Rectal smooth muscle tissue (tissue), 1 donor: ENCODE data around the gene SMIM24.
"Not testable (repeated sequence)": the region's sequence is repeated elsewhere in the genome, so short reads cannot be mapped to it uniquely, and the experiment has no call there.

ENCODE experiments used
- H3K27ac ChIP-seq: one replicate; pipeline ENCODE4 v1.7.0; 2013; ENCODE audit warnings: low read depth, low read length, inconsistent platforms
- H3K27me3 ChIP-seq: one replicate; pipeline ENCODE4 v1.7.0; 2013; ENCODE audit warnings: low read length; ENCODE audit not compliant: control insufficient read depth, insufficient read depth
- H3K36me3 ChIP-seq: one replicate; pipeline ENCODE4 v1.7.0; 2013; ENCODE audit warnings: low read length; ENCODE audit not compliant: control insufficient read depth, insufficient read depth
- H3K4me1 ChIP-seq: one replicate; pipeline ENCODE4 v1.7.0; 2013; ENCODE audit warnings: low read length; ENCODE audit not compliant: control insufficient read depth, insufficient read depth
- H3K4me3 ChIP-seq: one replicate; pipeline ENCODE4 v1.7.0; 2013; ENCODE audit warnings: low read length
- H3K9ac ChIP-seq: one replicate; pipeline ENCODE4 v1.7.0; 2013; ENCODE audit warnings: low read length

The SMIM24 gene

DNA sequence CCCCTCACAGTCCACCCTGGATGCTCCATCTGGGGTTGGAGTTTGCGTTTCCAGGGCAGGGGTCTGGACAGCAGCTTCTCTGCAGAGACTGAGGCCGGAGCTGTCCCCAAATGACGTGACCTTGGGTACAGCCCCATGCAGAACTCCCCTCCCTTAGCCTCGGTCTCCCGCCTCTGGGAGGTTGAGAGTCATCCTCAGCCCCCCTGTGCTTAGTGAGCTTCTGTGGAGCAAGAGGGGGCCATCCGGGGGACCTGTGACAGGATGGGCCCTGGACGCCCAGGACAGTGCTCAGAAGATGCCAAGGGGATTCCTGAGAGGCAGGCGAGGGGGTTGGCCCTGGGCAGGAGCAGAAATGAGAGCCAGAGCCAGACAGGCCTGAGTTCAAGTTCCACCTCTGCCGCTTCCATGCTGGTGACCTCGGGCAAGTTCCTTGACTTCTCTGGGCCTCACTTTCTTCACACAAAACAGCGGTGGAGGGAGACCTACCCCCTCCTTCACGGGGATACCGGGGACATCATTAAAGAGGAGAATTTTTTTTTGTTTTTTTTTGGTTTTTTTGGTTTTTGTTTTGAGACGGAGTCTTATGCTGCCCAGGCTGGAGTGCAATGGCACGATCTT, 20.3 kb downstream of the SMIM24 start:
- H3K9ac ChIP-seq, result no peak overlapping the region
- peak overlapping the region; percentile 70 for H3K27ac ChIP-seq
- no peaks in the 10 kb centered on the region for H3K27me3 ChIP-seq
- H3K4me3 ChIP-seq, result no peak overlapping the region
- H3K36me3 ChIP-seq, result peaks cover 3% of the 10 kb centered on the region
- H3K4me1 ChIP-seq, result peaks cover 41% of the 10 kb centered on the region

DNA sequence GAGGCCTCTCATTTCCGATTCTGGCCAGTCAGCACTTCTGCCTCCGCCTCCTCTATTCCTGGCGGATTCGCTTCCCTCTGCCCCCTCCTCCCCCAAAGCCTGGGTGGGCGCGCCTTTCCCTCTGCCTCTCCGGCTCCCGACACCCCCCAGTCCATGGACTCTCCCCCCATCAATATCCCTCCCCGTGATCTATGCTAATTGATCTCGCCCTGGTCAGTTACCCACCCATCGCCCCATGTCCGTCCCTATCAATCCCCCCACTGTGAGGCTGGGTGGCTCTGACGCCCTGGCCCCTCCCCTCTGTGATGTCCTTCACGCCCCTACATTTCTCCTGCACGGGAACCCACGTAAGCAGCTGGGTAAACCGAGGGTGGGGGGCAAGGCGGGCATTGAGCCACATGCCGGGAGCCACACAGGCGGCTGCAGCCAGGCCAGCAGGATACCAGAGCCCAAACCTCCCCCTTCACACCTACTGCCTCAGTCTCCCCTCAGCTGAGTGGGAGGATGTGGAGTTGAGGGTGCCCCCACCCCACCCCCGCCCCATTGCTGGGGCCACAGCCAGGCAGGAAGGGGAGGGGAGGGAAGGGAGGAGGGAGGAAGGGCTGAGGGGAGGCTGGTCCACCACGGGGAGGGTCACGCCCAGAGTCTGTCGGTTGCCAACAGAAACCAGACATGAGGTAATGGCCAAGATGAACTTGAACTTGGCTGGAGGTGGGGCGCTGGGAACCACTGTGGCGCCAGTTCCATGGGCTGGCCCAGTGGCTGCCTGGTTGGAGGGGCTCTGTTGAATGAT, 21.0 kb downstream of the SMIM24 start:
- peak overlapping the region; percentile 70 for H3K27ac ChIP-seq
- H3K4me1 ChIP-seq, result peaks cover 41% of the 10 kb centered on the region
- H3K27me3 ChIP-seq, result no peaks in the 10 kb centered on the region
- peak overlapping the region; percentile 21 for H3K4me3 ChIP-seq
- no peak overlapping the region for H3K9ac ChIP-seq
- H3K36me3 ChIP-seq, result peaks cover 4% of the 10 kb centered on the region

DNA sequence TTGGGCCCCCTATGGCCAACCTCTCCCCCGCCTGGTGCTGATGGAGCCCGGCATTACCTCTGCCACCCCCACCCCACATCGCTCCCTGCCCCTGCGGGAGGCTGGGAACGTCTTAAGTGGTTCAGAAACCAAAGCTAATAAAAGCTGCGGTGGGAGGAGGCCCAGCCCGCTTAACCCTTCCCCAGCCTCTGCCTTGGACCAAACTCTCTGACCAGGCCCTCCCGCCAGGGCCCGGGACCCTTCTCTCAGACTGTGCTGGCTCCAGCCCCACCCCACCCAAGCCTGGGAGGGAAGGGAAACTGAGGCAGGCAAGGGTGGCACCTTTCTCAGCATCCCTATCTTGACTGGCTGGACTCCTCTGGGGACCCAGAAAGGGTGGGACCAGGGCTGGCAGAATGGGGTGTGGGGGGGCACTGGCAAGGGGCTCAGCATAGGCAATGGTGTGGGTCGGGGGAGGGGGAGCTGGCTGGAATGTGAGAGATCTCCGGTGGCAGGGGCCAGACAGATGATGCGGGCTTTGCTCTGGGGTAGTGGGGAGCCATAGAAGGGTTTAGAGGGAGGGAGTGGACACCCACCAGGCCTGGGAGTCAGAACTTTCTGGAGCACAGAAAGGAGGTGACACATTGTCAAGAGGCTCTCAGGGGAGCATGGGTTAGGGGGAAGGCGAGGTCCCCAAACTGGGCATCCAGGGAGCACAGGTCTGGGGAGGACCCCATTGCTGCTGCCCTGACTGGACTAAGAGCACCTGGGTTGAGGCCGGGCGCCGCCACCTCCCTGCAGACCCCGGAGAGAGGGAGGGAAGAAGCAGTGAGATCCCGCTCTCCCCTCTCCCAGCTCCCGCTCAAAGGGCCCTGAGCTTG, 21.9 kb downstream of the SMIM24 start:
- H3K4me1 ChIP-seq, result peaks cover 38% of the 10 kb centered on the region
- H3K9ac ChIP-seq, result no peak overlapping the region
- H3K27ac ChIP-seq, result peak overlapping the region; percentile 70
- H3K36me3 ChIP-seq, result peaks cover 10% of the 10 kb centered on the region
- H3K4me3 ChIP-seq, result peak overlapping the region; percentile 15
- no peaks in the 10 kb centered on the region for H3K27me3 ChIP-seq

DNA sequence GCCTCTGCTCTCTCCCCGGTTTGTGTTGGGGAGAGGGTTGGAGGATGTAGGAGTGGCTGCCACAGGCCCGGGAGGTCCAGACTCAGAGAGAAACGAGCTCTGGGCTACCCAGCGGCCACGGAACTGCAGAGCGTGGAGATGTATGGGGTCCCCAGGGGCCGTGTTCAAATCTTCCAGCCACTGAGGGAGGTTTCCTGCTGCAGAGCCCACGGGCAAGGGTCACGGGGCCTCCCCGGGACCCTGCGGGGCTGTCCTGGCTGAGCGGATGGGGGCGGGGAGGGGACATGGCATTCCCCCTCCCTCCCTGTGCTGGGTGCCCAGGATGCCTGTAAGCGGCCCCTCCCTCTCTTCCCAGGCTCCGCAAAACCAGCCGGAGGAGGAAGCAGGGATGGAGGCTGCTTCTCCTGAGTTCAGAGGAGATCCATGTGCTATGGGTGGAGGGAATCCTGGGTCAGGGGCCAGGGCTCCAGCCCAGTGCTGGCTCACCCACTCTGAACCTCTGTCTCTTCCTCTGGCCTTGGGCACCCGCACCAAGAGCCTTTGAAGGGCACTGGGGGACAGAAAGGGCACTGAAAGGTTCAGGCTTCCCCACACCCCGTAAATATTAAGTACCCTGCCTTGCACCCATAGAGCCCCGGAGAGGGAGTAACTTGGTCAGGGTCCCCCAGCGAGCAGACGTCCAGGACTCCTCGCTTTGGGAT, 22.6 kb downstream of the SMIM24 start:
- H3K36me3 ChIP-seq, result peaks cover 12% of the 10 kb centered on the region
- no peak overlapping the region for H3K9ac ChIP-seq
- H3K27me3 ChIP-seq, result no peaks in the 10 kb centered on the region
- H3K4me3 ChIP-seq, result no peak overlapping the region
- peaks cover 38% of the 10 kb centered on the region for H3K4me1 ChIP-seq
- H3K27ac ChIP-seq, result peak overlapping the region; percentile 70

DNA sequence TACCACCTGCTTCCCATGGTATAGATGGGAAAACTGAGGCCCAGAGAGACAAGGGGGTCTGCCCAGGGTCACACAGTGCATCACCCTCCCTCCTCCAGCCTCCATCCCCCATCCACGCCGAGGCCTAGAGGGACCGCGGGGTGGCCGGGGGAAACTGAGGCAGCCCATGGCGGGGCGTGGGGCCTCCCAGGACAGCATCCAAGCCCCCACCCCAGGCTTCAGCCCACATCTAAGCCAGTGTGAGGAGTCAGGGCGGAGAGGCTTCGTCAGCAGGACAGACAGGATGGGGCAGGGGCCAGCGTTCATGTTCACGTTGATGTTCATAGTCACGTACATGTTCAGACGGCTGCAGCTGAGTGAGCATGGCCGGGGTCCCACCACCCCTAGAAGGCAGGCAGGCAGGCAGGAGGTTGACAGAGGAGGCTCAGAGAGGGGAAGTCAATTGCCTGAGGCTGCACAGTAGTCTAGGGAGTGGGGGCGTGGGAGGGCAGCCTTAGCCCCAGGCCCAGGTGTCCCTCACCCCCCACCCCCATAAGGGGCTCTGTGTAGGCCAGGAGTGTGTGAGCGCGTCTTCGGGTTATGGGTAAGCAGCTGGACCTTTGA, 23.3 kb downstream of the SMIM24 start:
- H3K27me3 ChIP-seq, result no peaks in the 10 kb centered on the region
- H3K4me1 ChIP-seq, result peaks cover 38% of the 10 kb centered on the region
- peak overlapping the region; percentile 70 for H3K27ac ChIP-seq
- peaks cover 18% of the 10 kb centered on the region for H3K36me3 ChIP-seq
- no peak overlapping the region for H3K4me3 ChIP-seq
- no peak overlapping the region for H3K9ac ChIP-seq

DNA sequence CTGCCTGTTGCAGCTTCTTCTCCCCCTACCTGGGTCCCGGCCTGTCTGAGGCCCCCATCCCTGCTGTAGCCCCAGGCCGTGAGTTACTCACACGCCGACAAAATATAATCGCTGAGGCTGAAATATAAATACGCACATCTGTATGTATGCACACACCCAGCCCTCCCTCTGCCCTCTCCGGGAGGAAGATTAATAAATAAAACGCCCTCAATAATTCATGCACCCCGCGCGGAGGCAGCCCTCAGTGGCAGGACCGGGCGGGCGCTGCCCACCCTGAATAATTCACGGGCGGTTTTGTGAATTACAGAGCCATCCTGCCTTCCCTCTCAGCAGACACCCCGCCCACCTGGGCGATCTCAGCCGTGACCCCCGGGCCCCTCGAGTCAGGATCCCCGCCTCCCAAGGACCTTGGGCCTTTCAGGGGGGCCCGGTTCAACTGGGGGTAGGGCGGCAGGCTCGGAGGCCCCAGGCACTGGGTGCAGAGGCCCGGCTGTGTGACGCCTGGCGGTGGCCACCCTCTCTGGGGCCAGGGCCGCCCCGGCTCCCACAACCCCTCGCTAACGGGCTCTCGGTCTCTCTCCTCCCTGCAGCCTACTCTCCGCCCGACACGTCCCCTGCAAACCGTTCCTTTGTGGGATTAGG, 24.2 kb downstream of the SMIM24 start:
- H3K4me1 ChIP-seq, result peaks cover 40% of the 10 kb centered on the region
- no peaks in the 10 kb centered on the region for H3K27me3 ChIP-seq
- no peak overlapping the region for H3K4me3 ChIP-seq
- H3K9ac ChIP-seq, result no peak overlapping the region
- H3K27ac ChIP-seq, result peak overlapping the region; percentile 19
- peaks cover 18% of the 10 kb centered on the region for H3K36me3 ChIP-seq

DNA sequence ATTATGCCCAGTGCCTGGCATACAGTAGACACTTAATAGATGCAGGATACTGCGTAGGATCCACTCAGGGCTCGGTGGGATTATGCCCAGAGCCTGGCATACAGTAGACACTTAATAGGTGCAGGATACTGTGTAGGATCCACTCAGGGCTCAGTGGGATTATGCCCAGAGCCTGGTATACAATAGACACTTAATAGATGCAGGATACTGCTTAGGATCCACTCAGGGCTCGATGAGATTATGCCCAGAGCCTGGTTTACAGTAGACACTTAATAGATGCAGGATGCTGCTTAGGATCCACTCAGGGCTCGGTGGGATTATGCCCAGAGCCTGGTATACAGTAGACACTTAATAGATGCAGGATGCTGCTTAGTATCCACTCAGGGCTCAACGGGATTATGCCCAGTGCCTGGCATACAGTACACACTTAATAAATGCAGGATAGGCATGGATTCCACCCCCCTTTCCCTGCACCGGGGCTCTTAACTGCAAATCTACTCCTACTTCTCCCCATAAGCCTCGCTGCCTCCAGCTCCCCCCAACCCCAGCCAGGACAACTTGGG, 24.9 kb downstream of the SMIM24 start:
- H3K4me1 ChIP-seq, result peaks cover 45% of the 10 kb centered on the region

DNA sequence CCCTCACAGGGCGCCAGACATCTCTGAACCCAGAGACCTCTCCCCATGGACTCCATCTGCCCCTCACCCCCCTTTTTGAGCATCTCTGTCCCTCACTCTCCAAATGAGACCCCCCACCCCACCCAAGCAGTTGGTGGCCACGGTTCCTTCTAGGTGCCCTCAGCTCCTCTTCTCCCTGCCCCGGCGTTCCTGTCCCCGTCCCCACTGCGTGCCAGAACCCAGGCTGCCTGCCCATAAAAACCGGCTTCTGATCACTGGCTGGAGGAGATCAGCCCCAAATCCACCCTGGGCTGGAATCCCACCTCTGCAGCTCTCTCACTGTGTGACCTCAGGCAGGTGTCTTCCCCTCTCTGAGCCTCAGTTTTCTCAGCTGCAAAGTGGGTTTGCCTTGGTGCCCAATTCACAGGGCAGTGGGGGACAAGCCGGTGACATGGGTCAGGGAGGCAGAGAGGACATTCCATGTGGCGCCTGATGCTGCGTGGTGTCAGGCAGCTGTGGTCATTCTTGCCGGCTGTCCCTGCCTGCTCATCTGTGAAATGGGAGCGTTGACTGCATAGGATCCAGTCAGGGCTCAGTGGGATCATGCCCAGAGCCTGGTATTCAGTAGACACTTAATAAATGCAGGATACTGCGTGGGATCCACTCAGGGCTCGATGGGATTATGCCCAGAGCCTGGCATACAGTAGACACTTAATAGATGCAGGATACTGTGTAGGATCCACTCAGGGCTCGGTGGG, 25.5 kb downstream of the SMIM24 start:
- peaks cover 40% of the 10 kb centered on the region for H3K4me1 ChIP-seq
- no peaks in the 10 kb centered on the region for H3K27me3 ChIP-seq
- no peak overlapping the region for H3K27ac ChIP-seq
- H3K36me3 ChIP-seq, result peaks cover 21% of the 10 kb centered on the region
- no peak overlapping the region for H3K9ac ChIP-seq
- no peak overlapping the region for H3K4me3 ChIP-seq

More for the DNA sequence above, 24.9 kb downstream of the SMIM24 start:
- Histone ChIP-seq H3K36me3 (peaks cover 23% of the 10 kb centered on the region), H3K4me3 (no peak overlapping the region), H3K27ac (peak overlapping the region; percentile 19), H3K9ac (no peak overlapping the region), H3K27me3 (no peaks in the 10 kb centered on the region)

DNA sequence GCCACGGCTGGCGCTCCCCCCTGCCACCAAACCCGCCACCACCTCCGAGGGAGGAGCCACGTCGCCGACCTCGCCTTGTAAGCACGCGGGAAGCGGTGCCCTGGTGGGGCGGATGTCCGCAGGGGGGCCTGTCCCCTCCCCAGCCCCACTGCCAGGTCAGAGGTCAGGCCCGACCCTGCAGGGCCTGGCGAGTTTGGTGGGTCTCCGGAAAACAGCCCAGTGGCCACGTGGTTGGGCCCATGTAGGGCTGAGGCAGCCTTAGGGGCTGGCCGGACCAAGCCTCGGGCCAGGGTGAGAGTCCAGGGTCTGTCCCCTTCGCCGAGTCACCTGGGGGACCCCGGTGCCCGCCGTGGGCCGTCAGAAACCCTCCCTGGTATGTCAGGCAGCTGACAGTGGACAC, 26.5 kb downstream of the SMIM24 start:
- no peaks in the 10 kb centered on the region for H3K27me3 ChIP-seq
- H3K4me1 ChIP-seq, result peaks cover 31% of the 10 kb centered on the region
- peak overlapping the region; percentile 24 for H3K27ac ChIP-seq
- H3K9ac ChIP-seq, result no peak overlapping the region
- H3K36me3 ChIP-seq, result peaks cover 24% of the 10 kb centered on the region
- no peak overlapping the region for H3K4me3 ChIP-seq

DNA sequence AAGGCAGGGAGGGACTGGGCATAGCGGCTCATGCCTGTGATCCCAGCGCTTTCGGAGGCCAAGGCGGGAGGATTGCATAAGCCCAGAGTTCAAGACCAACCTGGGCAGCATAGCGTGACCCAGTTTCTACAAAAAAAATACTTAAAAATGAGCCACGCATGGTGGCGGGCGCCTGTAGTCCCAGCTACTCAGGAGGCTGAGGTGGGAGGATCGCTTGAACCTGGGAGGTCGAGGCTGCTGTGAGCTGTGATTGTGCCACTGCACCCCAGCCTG, 27.4 kb downstream of the SMIM24 start:
- H3K4me3 ChIP-seq, H3K27ac ChIP-seq, H3K9ac ChIP-seq, H3K27me3 ChIP-seq: not testable (repeated sequence)
- H3K36me3 ChIP-seq, result peaks cover 25% of the 10 kb centered on the region
- H3K4me1 ChIP-seq, result peaks cover 22% of the 10 kb centered on the region
